ENCODE data around the gene REXO1.

Gene REXO1

DNA sequence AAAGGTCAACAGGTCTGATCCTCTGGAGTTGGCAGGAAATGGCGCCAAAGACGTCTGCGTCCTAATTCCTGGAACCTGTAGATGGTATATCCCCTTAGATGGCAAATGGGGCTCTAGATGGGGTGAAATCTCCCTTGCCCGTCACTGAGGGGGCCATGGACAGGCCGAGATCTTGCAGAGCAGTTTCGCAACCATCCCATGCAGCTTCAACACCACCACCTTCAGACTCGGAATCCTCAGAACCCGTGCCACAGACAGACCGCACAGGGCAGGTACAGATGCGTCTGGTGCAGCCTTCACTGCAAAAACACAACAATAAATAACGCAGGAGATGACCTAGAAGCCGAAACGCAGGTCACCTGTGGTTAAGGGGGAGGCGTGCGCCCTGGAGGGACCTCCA, 17.7 kb downstream of the REXO1 start:
- H3K4me3 ChIP-seq (ENCODE audit: low read depth, low read length) = no peak overlapping the region
- H3K36me3 ChIP-seq (ENCODE audit: control insufficient read depth, insufficient read depth, low read length) = no peaks in the 10 kb centered on the region
- H3K4me2 ChIP-seq (ENCODE audit: low read length) = no peak overlapping the region
- TF ChIP-seq, protein P1, sequence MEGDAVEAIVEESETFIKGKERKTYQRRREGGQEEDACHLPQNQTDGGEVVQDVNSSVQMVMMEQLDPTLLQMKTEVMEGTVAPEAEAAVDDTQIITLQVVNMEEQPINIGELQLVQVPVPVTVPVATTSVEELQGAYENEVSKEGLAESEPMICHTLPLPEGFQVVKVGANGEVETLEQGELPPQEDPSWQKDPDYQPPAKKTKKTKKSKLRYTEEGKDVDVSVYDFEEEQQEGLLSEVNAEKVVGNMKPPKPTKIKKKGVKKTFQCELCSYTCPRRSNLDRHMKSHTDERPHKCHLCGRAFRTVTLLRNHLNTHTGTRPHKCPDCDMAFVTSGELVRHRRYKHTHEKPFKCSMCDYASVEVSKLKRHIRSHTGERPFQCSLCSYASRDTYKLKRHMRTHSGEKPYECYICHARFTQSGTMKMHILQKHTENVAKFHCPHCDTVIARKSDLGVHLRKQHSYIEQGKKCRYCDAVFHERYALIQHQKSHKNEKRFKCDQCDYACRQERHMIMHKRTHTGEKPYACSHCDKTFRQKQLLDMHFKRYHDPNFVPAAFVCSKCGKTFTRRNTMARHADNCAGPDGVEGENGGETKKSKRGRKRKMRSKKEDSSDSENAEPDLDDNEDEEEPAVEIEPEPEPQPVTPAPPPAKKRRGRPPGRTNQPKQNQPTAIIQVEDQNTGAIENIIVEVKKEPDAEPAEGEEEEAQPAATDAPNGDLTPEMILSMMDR (IDR thresholded peaks at IDR 0.05) = no peak
- no peaks in the 10 kb centered on the region for H3K4me1 ChIP-seq
- H3K9ac ChIP-seq = no peak overlapping the region
- H3K27me3 ChIP-seq (ENCODE audit: control insufficient read depth, insufficient read depth, low read length) = no peaks in the 10 kb centered on the region
- no peaks in the 10 kb centered on the region for H3K9me3 ChIP-seq (ENCODE audit: control insufficient read depth, low read length)
- no peak overlapping the region for H3K27ac ChIP-seq
- peaks cover 24% of the 10 kb centered on the region for H3K79me2 ChIP-seq
- H2AFZ ChIP-seq = no peak overlapping the region

DNA sequence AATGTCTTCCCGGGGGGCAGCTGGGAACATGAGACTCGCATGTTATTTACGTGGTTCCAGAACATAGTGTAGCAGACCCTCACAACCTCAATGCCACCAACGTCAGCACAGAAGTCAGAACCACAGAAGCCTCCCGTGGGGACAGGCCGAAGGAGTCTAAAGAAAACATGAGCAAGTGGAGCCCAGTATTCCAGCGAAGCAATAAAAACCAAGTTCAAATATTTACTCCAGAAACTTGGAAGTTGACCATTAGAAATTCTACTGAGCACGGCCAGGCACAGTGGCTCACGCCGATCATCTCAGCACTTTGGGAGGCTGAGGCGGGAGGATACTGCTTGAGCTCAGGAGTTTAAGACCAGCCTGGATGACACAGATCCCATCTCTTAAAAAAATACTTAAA, 18.3 kb downstream of the REXO1 start:
- Histone ChIP-seq H3K27ac (no peak overlapping the region), H3K9ac (no peak overlapping the region), H2AFZ (no peak overlapping the region), H3K36me3 (ENCODE audit: control insufficient read depth, insufficient read depth, low read length) (no peaks in the 10 kb centered on the region), H3K27me3 (ENCODE audit: control insufficient read depth, insufficient read depth, low read length) (no peaks in the 10 kb centered on the region), H3K4me1 (no peaks in the 10 kb centered on the region), H3K4me3 (ENCODE audit: low read depth, low read length) (no peak overlapping the region), H3K4me2 (ENCODE audit: low read length) (no peak overlapping the region), H3K9me3 (ENCODE audit: control insufficient read depth, low read length) (no peaks in the 10 kb centered on the region), H3K79me2 (peaks cover 19% of the 10 kb centered on the region)
- TF ChIP-seq, protein P1 (IDR thresholded peaks at IDR 0.05) = no peak

DNA sequence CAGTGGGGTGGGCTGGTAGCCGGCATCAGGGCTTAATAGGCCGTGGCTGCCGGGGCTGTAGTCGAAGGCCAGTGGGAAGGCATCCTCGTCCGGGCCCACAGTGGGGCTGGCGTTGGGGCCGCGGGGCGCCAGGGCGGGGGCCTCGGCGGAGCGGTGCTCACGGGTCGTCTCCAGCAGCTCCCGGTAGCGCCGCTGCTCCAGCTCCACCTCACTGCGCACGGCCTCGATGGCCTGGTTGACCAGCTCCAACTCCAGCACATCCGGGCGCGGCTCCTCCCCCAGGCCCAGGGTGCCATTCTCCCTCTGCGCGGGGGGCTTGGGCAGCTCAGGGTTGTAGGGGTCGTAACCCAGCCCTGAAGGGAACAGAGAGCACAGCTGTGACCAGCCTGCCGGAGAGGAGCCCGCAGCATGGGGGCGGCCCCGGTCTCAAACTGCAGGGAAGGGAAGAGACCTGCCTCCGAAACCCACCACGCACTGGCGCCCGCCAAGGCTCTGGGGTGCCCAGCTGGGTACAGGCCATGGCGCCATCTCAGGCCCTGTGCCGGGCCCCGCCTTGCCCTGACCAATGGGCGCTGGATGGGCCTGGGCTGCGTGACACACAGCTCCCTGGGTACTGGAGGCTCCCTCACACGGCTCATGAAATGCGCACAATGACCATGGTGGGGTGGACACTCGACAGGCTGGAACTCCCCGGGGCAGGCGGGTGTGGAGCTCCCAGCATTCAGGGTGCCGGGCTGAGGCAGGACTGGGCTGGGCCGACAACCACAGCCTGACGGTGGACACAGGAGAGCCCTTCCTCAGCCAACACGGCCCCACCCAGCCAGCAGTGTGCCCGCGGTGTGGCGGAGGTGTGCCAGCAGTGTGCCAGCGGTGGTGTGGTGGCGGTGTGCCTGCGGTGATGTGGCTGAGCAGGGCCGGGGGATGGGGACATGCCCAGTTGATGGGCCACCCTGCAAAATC, 19.7 kb downstream of the REXO1 start:
- Histone ChIP-seq H3K27me3 (ENCODE audit: control insufficient read depth, insufficient read depth, low read length) (no peaks in the 10 kb centered on the region), H3K79me2 (peaks cover 8% of the 10 kb centered on the region), H3K4me1 (no peaks in the 10 kb centered on the region), H2AFZ (no peak overlapping the region), H3K9ac (no peak overlapping the region), H3K27ac (no peak overlapping the region), H3K36me3 (ENCODE audit: control insufficient read depth, insufficient read depth, low read length) (no peaks in the 10 kb centered on the region), H3K4me2 (ENCODE audit: low read length) (no peak overlapping the region), H3K9me3 (ENCODE audit: control insufficient read depth, low read length) (no peaks in the 10 kb centered on the region), H3K4me3 (ENCODE audit: low read depth, low read length) (no peak overlapping the region)
- TF ChIP-seq, protein P1 (IDR thresholded peaks at IDR 0.05) = no peak

DNA sequence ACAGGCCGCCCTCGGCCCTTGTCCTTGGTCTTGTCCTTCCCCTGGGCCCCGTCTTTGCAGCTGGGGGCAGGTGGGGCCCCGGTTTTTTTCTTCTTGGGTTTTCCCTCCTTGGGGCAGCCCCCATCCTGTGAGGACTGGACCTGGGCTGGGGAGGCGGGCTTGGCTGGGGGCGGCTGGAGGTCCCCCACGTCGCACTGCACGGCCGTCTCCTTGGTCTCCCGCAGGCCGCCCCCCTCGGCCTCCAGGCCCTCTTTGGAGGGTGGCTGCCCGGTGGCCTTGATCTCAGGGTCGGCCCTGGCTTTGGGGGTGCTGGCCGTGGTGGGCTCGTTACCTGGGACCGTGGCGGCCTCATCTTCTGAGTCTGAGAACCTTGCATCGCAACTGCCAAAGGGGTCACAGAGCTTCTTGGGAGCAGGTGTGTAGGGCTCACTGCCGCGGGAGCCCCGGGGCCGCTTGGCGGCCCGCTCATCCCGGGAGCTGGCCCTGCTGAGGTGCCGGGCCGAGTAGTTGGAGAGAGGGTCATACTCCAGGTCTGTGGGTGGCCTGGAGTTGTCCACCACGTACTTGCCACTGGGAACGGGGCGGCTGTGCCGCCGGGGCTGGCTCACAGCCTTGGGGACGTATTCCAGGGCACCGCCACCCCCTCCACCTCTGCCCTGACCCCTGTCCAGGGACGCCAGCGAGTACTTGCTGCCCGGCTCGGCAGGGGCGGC, 20.6 kb downstream of the REXO1 start:
- Histone ChIP-seq H3K4me2 (ENCODE audit: low read length) (no peak overlapping the region), H3K79me2 (peaks cover 10% of the 10 kb centered on the region), H3K4me1 (no peaks in the 10 kb centered on the region), H2AFZ (no peak overlapping the region), H3K27me3 (ENCODE audit: control insufficient read depth, insufficient read depth, low read length) (no peaks in the 10 kb centered on the region), H3K36me3 (ENCODE audit: control insufficient read depth, insufficient read depth, low read length) (no peaks in the 10 kb centered on the region), H3K27ac (no peak overlapping the region), H3K4me3 (ENCODE audit: low read depth, low read length) (no peak overlapping the region), H3K9ac (no peak overlapping the region), H3K9me3 (ENCODE audit: control insufficient read depth, low read length) (no peaks in the 10 kb centered on the region)
- TF ChIP-seq, protein P1 (IDR thresholded peaks at IDR 0.05) = no peak
